ENCODE results near the gene ZBTB5. TPM values are rescaled to one million over a fixed set of nuclear protein-coding genes. Genes with fewer than 3 reads are reported as not detected.

The ZBTB5 gene
- total RNA-seq, 1 experiment from 2014 or later = 9.1 TPM

DNA sequence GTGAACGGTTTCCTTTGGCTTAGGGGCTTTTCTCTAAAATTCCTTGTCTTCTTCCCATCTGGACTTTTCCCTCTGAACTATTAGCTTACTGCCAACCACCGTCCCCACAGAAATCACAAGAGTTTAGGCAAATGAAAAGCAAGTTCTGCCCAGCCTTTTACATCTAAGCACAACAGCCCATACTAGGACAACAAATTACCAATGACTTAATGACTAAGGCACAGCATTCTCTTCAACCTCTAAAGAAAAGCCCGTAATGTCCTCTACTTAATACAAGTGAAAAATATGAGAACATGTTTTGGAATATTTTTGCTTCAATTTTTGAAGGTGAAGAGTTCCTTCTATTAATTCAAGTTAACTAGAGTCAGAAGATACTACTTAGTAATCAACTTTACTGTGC lies 1.2 kb downstream of the ZBTB5 start:
- H4K20me1 ChIP-seq (ENCODE audit: control insufficient read depth, insufficient read depth, insufficient read length) = no peaks in the 10 kb centered on the region
- no peak overlapping the region for H2BK15ac ChIP-seq (ENCODE audit: low read depth, low read length)
- no peak overlapping the region for H3K14ac ChIP-seq (ENCODE audit: insufficient read depth, low read length)
- peaks cover 5% of the 10 kb centered on the region for H3K79me1 ChIP-seq (ENCODE audit: insufficient read depth, low read depth, low read length, poor library complexity, severe bottlenecking)
- H3K4ac ChIP-seq (ENCODE audit: low read depth, low read length) = no peak overlapping the region
- H3K9me3 ChIP-seq (ENCODE audit: control insufficient read depth, low read depth, low read length) = no peaks in the 10 kb centered on the region
- H3K4me3 Mint-ChIP-seq = peak overlapping the region; percentile 95 to 99
- H3K23me2 ChIP-seq (ENCODE audit: insufficient read length, low read depth, low read length, poor library complexity, severe bottlenecking) = peaks cover 17% of the 10 kb centered on the region
- H2AK5ac ChIP-seq (ENCODE audit: insufficient read length, low read length) = no peak overlapping the region
- H3K27ac Mint-ChIP-seq = peak overlapping the region; percentile 17 to 99 (median 46); a peak in 3 of 7 replicates
- WGBS (ENCODE audit: extremely low coverage, insufficient read length, low lambda C conversion rate) = no CpG with 5 or more reads among the region's 3 CpGs
- H3K9ac ChIP-seq (ENCODE audit: extremely low read depth, insufficient read length, low read length) = peak overlapping the region; percentile 70
- H3K56ac ChIP-seq (ENCODE audit: insufficient read length, low read depth, low read length) = no peak overlapping the region
- no peak overlapping the region for H3T11ph ChIP-seq (ENCODE audit: low read length)
- no peak for DNase-seq
- H2BK20ac ChIP-seq (ENCODE audit: low read depth, low read length, poor library complexity, severe bottlenecking) = no peak overlapping the region
- peaks cover 26% of the 10 kb centered on the region; the same call in 1 of the 2 replicates for H3K79me2 ChIP-seq (ENCODE audit: insufficient read depth, low read length)
- H2BK120ac ChIP-seq (ENCODE audit: low read depth, low read length, poor library complexity, severe bottlenecking) = no peak overlapping the region
- no peak overlapping the region for H3K23ac ChIP-seq (ENCODE audit: insufficient read length, low read depth, low read length)
- peak overlapping the region; percentile 85 for H3K4me2 ChIP-seq (ENCODE audit: insufficient read depth, insufficient read length, low read length)
- no peak overlapping the region for H3K27ac ChIP-seq (ENCODE audit: insufficient read length, low read depth, low read length)
- no peak overlapping the region for H4K5ac ChIP-seq (ENCODE audit: insufficient read length, low read depth, low read length)
- H4K8ac ChIP-seq (replicated peaks; ENCODE audit: insufficient read length, low read depth, low read length) = no peak overlapping the region
- H3K18ac ChIP-seq (ENCODE audit: insufficient read length, low read depth, low read length) = no peak overlapping the region
- no peaks in the 10 kb centered on the region; a peak in 1 of 5 replicates for H3K9me3 Mint-ChIP-seq
- TF ChIP-seq, protein P1, sequence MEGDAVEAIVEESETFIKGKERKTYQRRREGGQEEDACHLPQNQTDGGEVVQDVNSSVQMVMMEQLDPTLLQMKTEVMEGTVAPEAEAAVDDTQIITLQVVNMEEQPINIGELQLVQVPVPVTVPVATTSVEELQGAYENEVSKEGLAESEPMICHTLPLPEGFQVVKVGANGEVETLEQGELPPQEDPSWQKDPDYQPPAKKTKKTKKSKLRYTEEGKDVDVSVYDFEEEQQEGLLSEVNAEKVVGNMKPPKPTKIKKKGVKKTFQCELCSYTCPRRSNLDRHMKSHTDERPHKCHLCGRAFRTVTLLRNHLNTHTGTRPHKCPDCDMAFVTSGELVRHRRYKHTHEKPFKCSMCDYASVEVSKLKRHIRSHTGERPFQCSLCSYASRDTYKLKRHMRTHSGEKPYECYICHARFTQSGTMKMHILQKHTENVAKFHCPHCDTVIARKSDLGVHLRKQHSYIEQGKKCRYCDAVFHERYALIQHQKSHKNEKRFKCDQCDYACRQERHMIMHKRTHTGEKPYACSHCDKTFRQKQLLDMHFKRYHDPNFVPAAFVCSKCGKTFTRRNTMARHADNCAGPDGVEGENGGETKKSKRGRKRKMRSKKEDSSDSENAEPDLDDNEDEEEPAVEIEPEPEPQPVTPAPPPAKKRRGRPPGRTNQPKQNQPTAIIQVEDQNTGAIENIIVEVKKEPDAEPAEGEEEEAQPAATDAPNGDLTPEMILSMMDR (conservative IDR thresholded peaks at IDR 0.05) = no peak
- peaks cover 2% of the 10 kb centered on the region; the same call in 1 of the 2 replicates for H3K4me1 ChIP-seq (ENCODE audit: insufficient read depth, low read length)
- no peaks in the 10 kb centered on the region for H3K27me3 Mint-ChIP-seq (ENCODE audit: low read depth)
- no peak overlapping the region for H2BK5ac ChIP-seq (ENCODE audit: insufficient read length, low read length)
- no peak overlapping the region for H2AFZ ChIP-seq (ENCODE audit: low read length)
- peaks cover 15 to 24% (median 15%) of the 10 kb centered on the region in 3 experiments; a peak in 6 of 7 replicates for H3K36me3 Mint-ChIP-seq (ENCODE audit: insufficient read depth in 1 of 3, low read depth in 3 of 3)
- H2BK12ac ChIP-seq (ENCODE audit: insufficient read length, low read depth, low read length) = no peak overlapping the region
- H4K91ac ChIP-seq (ENCODE audit: insufficient read length, low read depth, low read length) = no peak overlapping the region
- no peaks in the 10 kb centered on the region for H3K27me3 ChIP-seq (ENCODE audit: insufficient read depth, low read length)
- peaks cover 24 to 28% of the 10 kb centered on the region in 2 experiments for H3K4me1 Mint-ChIP-seq

Data from H9 (cell line).